Caki2 (cell line): Measurements from ENCODE around the gene PDZD2. TPM values are rescaled to one million over a fixed set of nuclear protein-coding genes. Genes with fewer than 3 reads are reported as not detected.
"Not testable (repeated sequence)": the region's sequence is repeated elsewhere in the genome, so short reads cannot be mapped to it uniquely, and the experiment has no call there.

Experiments
- DNase-seq: peaks from one replicate; pipeline ENCODE4 v3.0.0-alpha.2; 2015; ENCODE audit warnings: low read depth
- in situ Hi-C: cut with HindIII; loops from 2 replicates; pipeline ENCODE4 v1.10.0; 2016; ENCODE audit warnings: low sequenced_read_pairs, low pct_unique_long_range_greater_than_20kb, mixed read lengths
- total RNA-seq: library from RNA; depleted of rRNA; stranded (reverse); fragments of >200 nt; shearing (Covaris generic); gene quantifications from 2 replicates; pipeline ENCODE4 v1.2.3, GENCODE V29; 2014; ENCODE audit warnings: low replicate concordance

The PDZD2 gene
- total RNA-seq, 1 experiment from 2014 or later = 0.17 TPM

GRCh38 chr5:31674371-31674951 lies 35.5 kb downstream of the PDZD2 start:
- in situ Hi-C loops = no loop called here
- no peak for DNase-seq

DNA sequence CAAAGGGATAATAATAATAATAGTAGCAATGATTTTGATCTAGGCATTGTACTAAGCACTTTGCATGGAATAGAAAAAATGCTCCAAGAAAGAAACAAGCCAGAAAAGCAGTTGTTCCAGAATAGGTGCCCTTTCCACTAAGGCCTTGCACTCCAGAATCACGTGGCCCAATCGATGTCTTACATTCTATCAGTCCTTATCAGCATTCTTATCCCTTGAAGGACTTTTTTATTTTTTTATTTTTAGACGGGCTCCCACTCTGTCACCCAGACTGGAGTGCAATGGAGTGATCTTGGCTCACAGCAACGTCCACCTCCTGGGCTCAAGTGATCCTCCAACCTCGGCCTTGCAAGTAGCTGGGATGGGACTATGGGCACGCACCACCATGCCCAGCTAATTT lies 36.5 kb downstream of the PDZD2 start:
- in situ Hi-C loops = no loop called here
- DNase-seq = no peak

- no peak for DNase-seq
- in situ Hi-C loops = no loop called here
Measured at GRCh38 chr5:31678180-31678579, 39.2 kb downstream of the PDZD2 start.

DNA sequence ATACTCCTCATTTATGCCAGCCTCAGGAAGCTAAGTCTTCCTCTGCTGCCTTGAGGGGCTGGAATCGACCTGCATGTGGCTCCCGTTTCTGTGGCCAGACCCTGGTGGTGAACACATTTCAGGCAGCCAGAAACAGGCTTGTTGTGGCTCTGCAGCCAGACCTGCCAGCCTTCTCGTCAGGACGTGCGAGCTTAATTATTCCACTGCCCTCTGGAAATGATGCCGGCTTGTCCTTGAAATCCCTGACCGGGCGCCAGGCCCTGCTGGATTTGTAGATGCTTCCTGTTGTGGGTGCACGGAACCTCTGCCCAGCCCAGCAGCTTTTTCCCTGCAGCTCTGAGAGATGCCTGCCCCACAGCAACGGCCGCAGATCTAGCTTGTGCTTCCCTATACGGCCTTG lies 41.6 kb downstream of the PDZD2 start:
- in situ Hi-C loops = no loop called here
- no peak for DNase-seq

- in situ Hi-C loops = no loop called here
- no peak for DNase-seq
Measured at GRCh38 chr5:31682025-31682424, 43.1 kb downstream of the PDZD2 start.

DNA sequence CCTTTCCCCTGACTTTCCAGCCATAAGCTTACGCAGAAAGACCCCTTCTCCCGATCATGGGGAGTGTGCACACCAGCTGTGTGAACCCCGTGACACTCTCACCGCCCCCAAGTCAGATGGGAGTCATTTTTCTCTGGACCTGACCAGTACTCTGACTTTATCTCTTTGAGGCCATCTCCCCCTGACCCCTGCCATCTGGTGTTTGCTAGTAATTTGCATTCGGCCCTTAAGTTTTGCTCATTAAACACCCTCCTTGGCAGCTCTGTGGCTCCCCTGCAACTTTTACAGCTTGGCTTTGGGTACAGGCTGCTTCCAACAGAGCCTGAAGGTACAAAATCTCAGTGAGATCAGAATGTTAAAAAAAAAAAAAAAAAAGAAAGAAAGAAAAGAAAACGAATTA lies 43.9 kb downstream of the PDZD2 start:
- in situ Hi-C loops = no loop called here
- DNase-seq = no peak

- in situ Hi-C loops = no loop called here
- no peak for DNase-seq
Measured at GRCh38 chr5:31688515-31689092, 49.7 kb downstream of the PDZD2 start.

GRCh38 chr5:31691408-31691807 lies 52.5 kb downstream of the PDZD2 start:
- in situ Hi-C loops = not testable (repeated sequence)

GRCh38 chr5:31692561-31693221 lies 53.8 kb downstream of the PDZD2 start:
- in situ Hi-C loops = no loop called here

More at GRCh38 chr5:31691408-31691807, 52.5 kb downstream of the PDZD2 start:
- DNase-seq = not testable (repeated sequence)

DNA sequence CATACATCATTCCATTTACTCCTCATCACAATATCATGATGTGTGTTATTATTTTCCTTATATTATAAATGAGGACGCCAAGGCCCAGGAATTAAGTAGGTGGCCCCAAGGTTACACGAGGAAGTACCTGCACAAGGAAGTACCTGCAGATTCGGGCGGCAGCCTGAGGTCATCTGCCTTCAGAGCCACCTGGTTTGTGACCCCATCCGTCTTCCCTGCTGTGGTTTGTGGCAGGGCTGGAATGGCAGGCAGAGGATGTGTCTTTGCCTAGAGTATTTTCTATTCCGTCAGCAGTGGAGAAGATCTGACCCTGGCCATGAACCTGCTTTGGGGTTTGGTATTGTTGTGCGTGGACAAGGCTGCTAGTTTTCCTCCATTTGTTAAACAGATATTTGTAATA lies 59.7 kb downstream of the PDZD2 start:
- in situ Hi-C loops = no loop called here
- no peak for DNase-seq

More at GRCh38 chr5:31692561-31693221, 53.8 kb downstream of the PDZD2 start:
- DNase-seq = no peak

DNA sequence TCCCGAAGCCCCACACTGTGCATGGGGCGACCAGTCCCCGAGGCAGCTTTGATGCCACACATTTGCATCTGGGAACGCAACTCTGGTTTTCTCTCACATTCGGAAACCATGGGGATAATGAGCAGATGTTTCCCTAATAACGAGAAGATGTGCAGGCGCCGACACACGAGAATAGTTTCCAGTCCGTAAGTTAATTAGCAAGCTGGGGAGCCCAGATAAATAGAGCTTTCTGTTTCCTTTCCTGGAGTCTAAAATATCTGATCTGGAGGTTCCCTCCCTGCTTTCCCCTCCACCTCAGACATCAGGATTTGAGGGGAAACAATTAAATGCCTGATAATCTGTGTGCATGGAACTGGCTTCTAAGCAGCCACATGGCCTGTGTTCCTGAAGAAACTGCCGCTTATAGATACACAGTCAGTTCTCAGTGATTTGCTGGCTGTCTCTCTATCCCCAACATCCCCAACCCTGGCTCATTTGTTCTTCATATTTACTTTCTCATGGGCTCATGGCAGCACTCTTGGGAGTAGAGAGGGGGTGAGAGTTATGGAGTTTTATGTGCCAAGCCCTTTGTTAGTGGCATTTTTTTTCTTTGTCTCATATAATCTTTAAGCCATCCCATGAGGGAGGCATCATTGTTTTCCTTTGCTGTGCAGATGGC lies 62.8 kb downstream of the PDZD2 start:
- in situ Hi-C loops = no loop called here
- no peak for DNase-seq

GRCh38 chr5:31702712-31703111 lies 63.8 kb downstream of the PDZD2 start:
- in situ Hi-C loops = no loop called here
- DNase-seq = no peak

GRCh38 chr5:31703757-31704156 lies 64.8 kb downstream of the PDZD2 start:
- no peak for DNase-seq
- in situ Hi-C loops = no loop called here

DNA sequence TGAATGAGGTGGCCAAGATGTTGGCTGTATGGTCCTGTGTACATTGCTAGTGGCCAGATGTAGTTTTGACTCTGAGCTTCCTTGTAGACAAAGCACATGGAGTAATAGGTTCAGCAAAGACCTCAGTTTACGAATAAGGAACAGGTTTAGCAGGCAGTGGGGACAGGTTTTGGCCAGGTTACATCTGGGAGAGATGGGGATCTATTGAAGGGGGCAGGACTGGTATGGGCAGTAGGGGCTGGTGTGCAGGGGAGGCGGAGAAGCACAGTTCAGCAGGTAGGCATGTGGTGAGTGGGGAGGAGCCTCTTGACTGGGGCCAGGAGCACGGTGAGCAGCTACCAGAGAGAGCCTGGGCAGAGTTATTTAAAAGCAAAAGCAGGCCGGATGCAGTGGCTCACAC lies 67.3 kb downstream of the PDZD2 start:
- in situ Hi-C loops = no loop called here

DNA sequence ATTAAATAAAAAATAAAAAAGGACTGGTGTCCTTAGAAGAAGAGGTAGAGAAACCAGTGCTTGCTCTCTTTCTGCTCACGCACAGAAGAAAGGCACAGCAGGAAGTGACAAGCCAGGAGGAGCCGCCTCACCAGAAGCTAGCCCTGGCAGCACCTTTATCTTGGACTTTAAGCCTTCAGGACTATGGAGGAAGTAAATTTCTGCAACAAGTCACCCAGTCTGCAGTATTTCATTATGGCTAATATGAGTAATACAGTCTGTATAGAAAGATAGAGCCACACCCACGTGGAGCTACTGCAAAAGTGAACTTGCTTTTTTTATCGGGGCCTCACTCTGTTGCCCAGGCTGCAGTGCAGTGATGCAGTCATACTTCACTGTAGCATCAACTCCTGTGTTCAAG lies 68.4 kb downstream of the PDZD2 start:
- DNase-seq = no peak
- in situ Hi-C loops = no loop called here

More for the DNA sequence above, 67.3 kb downstream of the PDZD2 start:
- no peak for DNase-seq

DNA sequence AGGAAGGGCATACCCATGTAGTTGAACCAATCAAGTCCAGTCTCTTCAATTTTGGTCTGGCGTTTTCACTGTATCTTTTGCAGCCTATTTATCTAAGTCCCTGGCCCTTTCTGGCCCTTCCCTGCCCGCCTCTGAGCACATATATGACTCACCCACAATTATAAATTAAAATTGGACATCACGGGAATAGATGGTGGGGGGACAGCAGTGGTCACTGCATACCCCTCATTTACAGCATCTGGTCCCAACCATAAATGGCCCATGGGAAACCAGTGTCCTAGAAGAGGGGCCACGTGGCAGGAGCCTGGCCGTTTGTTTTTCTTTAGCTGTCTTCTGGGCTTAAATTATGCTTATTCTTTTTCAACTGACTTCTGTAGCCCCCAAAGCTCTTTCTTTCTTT lies 69.2 kb downstream of the PDZD2 start:
- in situ Hi-C loops = no loop called here
- no peak for DNase-seq

DNA sequence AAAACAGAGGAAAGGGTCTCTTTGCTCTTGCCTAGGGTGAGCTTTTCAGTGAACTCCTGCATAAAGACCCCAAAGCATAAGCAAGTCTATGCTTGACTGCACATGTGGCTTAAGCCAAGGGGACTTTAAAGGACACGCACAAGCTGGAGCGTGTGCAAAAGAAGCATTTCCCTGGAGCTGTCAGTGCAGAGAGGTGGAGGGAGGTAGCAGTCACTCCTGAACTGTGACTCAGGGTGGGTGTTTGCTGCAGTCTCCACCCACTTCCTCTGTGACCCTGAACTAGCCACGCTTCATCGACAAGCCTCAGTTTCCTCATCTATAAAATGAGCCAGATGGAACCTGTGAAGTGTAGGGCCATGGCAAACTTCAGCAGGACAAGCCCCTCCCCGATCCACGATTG lies 72.4 kb downstream of the PDZD2 start:
- in situ Hi-C loops = no loop called here
- no peak for DNase-seq

DNA sequence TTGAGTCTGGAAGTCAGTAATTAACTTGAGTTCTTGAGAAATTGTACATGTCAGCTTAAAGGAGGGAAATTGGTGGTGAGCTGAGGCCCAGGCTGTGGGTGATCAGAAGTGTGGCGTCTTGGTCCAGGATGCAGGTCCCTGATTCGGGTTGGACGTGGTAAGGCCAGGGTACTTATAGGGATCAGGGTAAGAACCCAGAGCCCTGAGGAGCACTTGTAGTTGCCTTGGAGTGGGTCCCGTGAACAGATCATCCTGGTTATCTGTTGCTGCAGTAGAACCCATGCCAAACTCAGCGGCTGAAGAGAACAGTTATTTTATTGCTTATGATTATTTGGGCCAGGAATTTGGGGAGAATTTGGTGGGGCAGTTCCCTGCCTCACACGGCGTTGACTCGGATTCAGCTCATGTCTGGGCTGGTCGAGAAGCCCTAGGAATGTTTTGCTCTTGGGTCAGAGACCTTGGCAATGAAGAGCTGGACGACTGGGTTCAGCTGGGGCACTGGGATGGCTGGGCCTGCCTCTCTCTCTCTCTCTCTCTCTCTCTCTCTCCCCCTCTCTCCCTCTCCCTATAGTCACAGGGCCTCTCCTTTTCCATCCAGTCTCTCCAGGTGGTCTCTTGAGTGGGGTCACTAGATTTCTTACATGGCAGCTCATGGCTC lies 73.1 kb downstream of the PDZD2 start:
- DNase-seq = no peak
- in situ Hi-C loops = no loop called here

- in situ Hi-C loops = no loop called here
- DNase-seq = no peak
Measured at GRCh38 chr5:31717561-31717960, 78.6 kb downstream of the PDZD2 start.
